HCT116 (cell line): ENCODE data around the gene RAD51AP2. TPM values are rescaled to one million over a fixed set of nuclear protein-coding genes. Genes with fewer than 3 reads are reported as not detected.

Experiments used
- ATAC-seq: fragments of 200-7000 bp; cut with Tn5 transposase; 2 replicates; pipeline ENCODE4 v1.9.1; 2020; ENCODE audit warnings: mild to moderate bottlenecking, moderate library complexity
- BruUV-seq: library from RNA; stranded (reverse); fragments of 400-500 nt; replicated peaks from 2 replicates; lab custom pipeline; 2021; lab: Mats Ljungman, UMichigan
- CTCF ChIA-PET: fragments of 300-600 bp; sonication (Branson Sonifier 250); formaldehyde crosslinking; loops from one replicate; lab custom pipeline; 2021; ENCODE audit warnings: antibody characterized with exemption; lab: Charles Lee
- POLR2A ChIA-PET: fragments of 300-600, 350-600 bp; sonication (Branson Sonifier 250); formaldehyde crosslinking; loops from one replicate; lab custom pipeline; 2021; ENCODE audit warnings: antibody characterized with exemption; lab: Charles Lee
- RAD21 ChIA-PET, 2 experiments: fragments of 300-600 bp; sonication (Branson Sonifier 250); formaldehyde crosslinking; loops; one replicate each; lab custom pipeline; 2023; ENCODE audit warnings: low total read pairs in 2 of 2; ENCODE audit not compliant: uncharacterized antibody in 2 of 2, unreplicated experiment in 2 of 2, low non-redundant PET in 1 of 2; lab: Charles Lee
- DNase-seq: peaks from one replicate; pipeline ENCODE4 v3.0.0-alpha.2; 2010; ENCODE audit warnings: low read depth, low spot score
- H2AFZ ChIP-seq: fragments of 200-600 bp; shearing (Covaris generic), sonication (generic); 2 replicates; pipeline ENCODE4 v1.6.1; 2017; ENCODE audit warnings: low read depth, mixed run types, mixed read lengths, antibody characterized with exemption, low read length; ENCODE audit not compliant: poor library complexity, severe bottlenecking
- H3K27ac ChIP-seq: 2 replicates; pipeline ENCODE4 v1.5.1; 2012; ENCODE audit warnings: low read depth, low read length
- H3K27me3 ChIP-seq: fragments of 200-600 bp; sonication (generic); 2 replicates; pipeline ENCODE4 v1.6.1; 2016; ENCODE audit warnings: mixed run types, low read length, mixed read lengths; ENCODE audit not compliant: insufficient read depth
- H3K36me3 ChIP-seq, 2 experiments: fragments of 200-500 bp in 1 of 2; fragments of 200-600 bp in 1 of 2; sonication (Bioruptor generic) in 1 of 2; sonication (generic) in 1 of 2; 2 replicates each; pipeline versions ENCODE4 v1.5.1 to v1.6.1; 2014 to 2016; ENCODE audit warnings: low read length in 2 of 2, inconsistent platforms in 1 of 2, mixed read lengths in 1 of 2, mixed run types in 1 of 2; ENCODE audit not compliant: insufficient read depth in 2 of 2, control insufficient read depth in 1 of 2
- H3K4me1 ChIP-seq, 2 experiments: fragments of 200-600 bp in 1 of 2; sonication (generic) in 1 of 2; 2 replicates each; pipeline versions ENCODE4 v1.5.1 to v1.6.1; 2012 to 2017; ENCODE audit warnings: low read length in 2 of 2, inconsistent platforms in 1 of 2, mild to moderate bottlenecking in 1 of 2, mixed read lengths in 1 of 2, mixed run types in 1 of 2, moderate library complexity in 1 of 2; ENCODE audit not compliant: insufficient read depth in 2 of 2, control insufficient read depth in 1 of 2
- H3K4me2 ChIP-seq: fragments of 200-600 bp; sonication (generic); 2 replicates; pipeline ENCODE4 v1.6.1; 2017; ENCODE audit warnings: mixed run types, low read length, mixed read lengths
- H3K4me3 ChIP-seq, 2 experiments: fragments of 200-600 bp in 1 of 2; sonication (generic) in 1 of 2; replicated peaks in 1 of 2; 2 replicates each; pipeline ENCODE4 v1.5.1; 2011 to 2016; ENCODE audit warnings: low read length in 2 of 2, control low read depth in 1 of 2, low read depth in 1 of 2, mild to moderate bottlenecking in 1 of 2, mixed read lengths in 1 of 2, mixed run types in 1 of 2
- H3K79me2 ChIP-seq: fragments of 200-600 bp; sonication (generic); 2 replicates; pipeline ENCODE4 v1.6.1; 2017; ENCODE audit warnings: mild to moderate bottlenecking, mixed run types, low read length, moderate library complexity, mixed read lengths; ENCODE audit not compliant: insufficient read depth
- H3K9ac ChIP-seq: fragments of 200-600 bp; sonication (generic); 2 replicates; pipeline ENCODE4 v1.6.1; 2016; ENCODE audit warnings: low read length, mixed read lengths
- H3K9me2 ChIP-seq: fragments of 200-600 bp; sonication (generic), shearing (Covaris generic); 2 replicates; pipeline ENCODE4 v1.6.1; 2017; ENCODE audit warnings: mixed run types, mild to moderate bottlenecking, moderate library complexity; ENCODE audit not compliant: insufficient read depth
- H3K9me3 ChIP-seq, 2 experiments: fragments of 200-500 bp in 1 of 2; fragments of 200-600 bp in 1 of 2; sonication (Bioruptor generic) in 1 of 2; sonication (generic) in 1 of 2; 2 replicates each; pipeline ENCODE4 v1.6.1; 2014 to 2017; ENCODE audit warnings: low read length in 2 of 2, mixed read lengths in 2 of 2, inconsistent platforms in 1 of 2, low read depth in 1 of 2, mild to moderate bottlenecking in 1 of 2, mixed run types in 1 of 2, moderate library complexity in 1 of 2; ENCODE audit not compliant: control insufficient read depth in 1 of 2, insufficient read depth in 1 of 2
- H4K20me1 ChIP-seq: fragments of 200-600 bp; sonication (generic), shearing (Covaris generic); 2 replicates; pipeline ENCODE4 v1.6.1; 2017; ENCODE audit warnings: mixed run types, mild to moderate bottlenecking, moderate library complexity; ENCODE audit not compliant: insufficient read depth
- CBX3 ChIP-seq: IDR thresholded peaks from 2 replicates; pipeline ENCODE4 v1.6.1; 2012; ENCODE audit warnings: low read depth
- CEBPB ChIP-seq: IDR thresholded peaks from 2 replicates; pipeline ENCODE4 v1.6.1; 2012; ENCODE audit warnings: low read depth
- ELF1 ChIP-seq: IDR thresholded peaks from 2 replicates; pipeline ENCODE4 v1.6.1; 2012; ENCODE audit warnings: low read depth, borderline replicate concordance
- FOSL1 ChIP-seq: IDR thresholded peaks from 2 replicates; pipeline ENCODE4 v1.6.1; 2012; ENCODE audit warnings: low read depth
- JUND ChIP-seq: IDR thresholded peaks from 2 replicates; pipeline ENCODE4 v1.6.1; 2012
- SP1 ChIP-seq: IDR thresholded peaks from 2 replicates; pipeline ENCODE4 v1.6.1; 2012; ENCODE audit warnings: low read depth
- SRF ChIP-seq: IDR thresholded peaks from 2 replicates; pipeline ENCODE4 v1.6.1; 2012; ENCODE audit warnings: low read depth
- YY1 ChIP-seq: IDR thresholded peaks from 2 replicates; pipeline ENCODE4 v1.6.1; 2011; ENCODE audit warnings: low read length, low read depth, moderate library complexity, mild to moderate bottlenecking; ENCODE audit not compliant: insufficient replicate concordance; ENCODE audit errors: extremely low read depth
- ZNF274 ChIP-seq: fragments of 200-500 bp; sonication (Bioruptor generic); IDR thresholded peaks from 2 replicates; pipeline ENCODE4 v1.6.1; 2014; ENCODE audit warnings: mild to moderate bottlenecking, low read depth, low read length, inconsistent platforms
- intact Hi-C: fragments of 100-400 bp; cut with micrococcal nuclease; formaldehyde crosslinking; loops from 2 replicates; pipeline ENCODE4 v1.10.0; 2022
- total RNA-seq: library from RNA; stranded (reverse); gene quantifications from one replicate; pipeline ENCODE4 v1.2.1, GENCODE V29; 2021; ENCODE audit not compliant: unreplicated experiment
- TF ChIP-seq, protein P1 (sequence below): IDR thresholded peaks from 2 replicates; pipeline ENCODE4 v1.6.1; 2011; ENCODE audit warnings: mild to moderate bottlenecking, low read length, moderate library complexity; ENCODE audit not compliant: insufficient replicate concordance; ENCODE audit errors: extremely low read depth
- TF ChIP-seq, protein P2 (sequence below): IDR thresholded peaks from 2 replicates; pipeline ENCODE4 v1.6.1; 2012
- TF ChIP-seq, protein P3 (sequence below): IDR thresholded peaks from 2 replicates; pipeline ENCODE4 v1.6.1; 2012; ENCODE audit warnings: low read depth
- TF ChIP-seq, protein P4 (sequence below), 3 experiments: fragments of 200-600 bp in 1 of 3; sonication (generic) in 1 of 3; IDR thresholded peaks in 2 of 3; conservative IDR thresholded peaks in 1 of 3; 2 replicates each; pipeline ENCODE4 v1.5.1; 2012 to 2017; ENCODE audit warnings: low read depth in 2 of 3, low read length in 2 of 3, antibody characterized with exemption in 1 of 3, borderline replicate concordance in 1 of 3, control low read depth in 1 of 3, mild to moderate bottlenecking in 1 of 3, mixed read lengths in 1 of 3, mixed run types in 1 of 3, moderate library complexity in 1 of 3; ENCODE audit not compliant: insufficient read depth in 1 of 3

The RAD51AP2 gene
- total RNA-seq, 1 experiment from 2014 or later: 0.10 TPM

DNA sequence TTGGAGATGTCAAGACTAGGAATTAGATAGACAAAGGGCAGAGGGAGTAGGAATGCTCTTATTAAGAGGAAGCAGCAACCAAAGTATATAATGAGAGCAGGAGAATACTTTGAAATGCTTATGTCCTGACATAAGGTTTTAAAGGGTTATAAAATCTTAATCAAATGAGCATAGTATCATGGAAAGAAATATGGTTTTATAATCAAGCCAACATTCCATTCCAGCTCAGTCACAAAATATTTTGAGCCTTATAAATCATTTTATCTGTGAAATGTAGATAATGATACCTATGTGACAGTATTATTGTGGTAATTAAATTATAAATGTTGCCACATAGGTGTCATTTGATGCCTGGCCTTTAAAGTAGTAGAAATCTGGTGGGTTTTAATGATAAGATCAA is 39.8 kb upstream of the RAD51AP2 start:
- no peaks in the 10 kb centered on the region for H4K20me1 ChIP-seq
- no peak overlapping the region for H3K4me3 ChIP-seq
- no peak overlapping the region for H3K27ac ChIP-seq
- no peaks in the 10 kb centered on the region for H3K9me2 ChIP-seq
- no TSS peak for BruUV-seq
- CTCF ChIA-PET: no interaction called here
- TF ChIP-seq ZNF274: no peak
- TF ChIP-seq FOSL1: no peak
- TF ChIP-seq YY1: no peak
- no peak for TF ChIP-seq JUND
- TF ChIP-seq, protein P1, sequence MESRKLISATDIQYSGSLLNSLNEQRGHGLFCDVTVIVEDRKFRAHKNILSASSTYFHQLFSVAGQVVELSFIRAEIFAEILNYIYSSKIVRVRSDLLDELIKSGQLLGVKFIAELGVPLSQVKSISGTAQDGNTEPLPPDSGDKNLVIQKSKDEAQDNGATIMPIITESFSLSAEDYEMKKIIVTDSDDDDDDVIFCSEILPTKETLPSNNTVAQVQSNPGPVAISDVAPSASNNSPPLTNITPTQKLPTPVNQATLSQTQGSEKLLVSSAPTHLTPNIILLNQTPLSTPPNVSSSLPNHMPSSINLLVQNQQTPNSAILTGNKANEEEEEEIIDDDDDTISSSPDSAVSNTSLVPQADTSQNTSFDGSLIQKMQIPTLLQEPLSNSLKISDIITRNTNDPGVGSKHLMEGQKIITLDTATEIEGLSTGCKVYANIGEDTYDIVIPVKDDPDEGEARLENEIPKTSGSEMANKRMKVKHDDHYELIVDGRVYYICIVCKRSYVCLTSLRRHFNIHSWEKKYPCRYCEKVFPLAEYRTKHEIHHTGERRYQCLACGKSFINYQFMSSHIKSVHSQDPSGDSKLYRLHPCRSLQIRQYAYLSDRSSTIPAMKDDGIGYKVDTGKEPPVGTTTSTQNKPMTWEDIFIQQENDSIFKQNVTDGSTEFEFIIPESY: no peak
- TF ChIP-seq, all 23 proteins: peak for 0
- DNase-seq: no peak
- H3K9ac ChIP-seq: no peak overlapping the region
- intact Hi-C loops: no loop called here
- RAD21 ChIA-PET: no interaction called here
- H3K27me3 ChIP-seq: no peaks in the 10 kb centered on the region
- no peaks in the 10 kb centered on the region for H3K79me2 ChIP-seq
- H3K9me3 ChIP-seq: no peaks in the 10 kb centered on the region
- H2AFZ ChIP-seq: no peak overlapping the region
- no peaks in the 10 kb centered on the region for H3K36me3 ChIP-seq
- no peak overlapping the region for H3K4me2 ChIP-seq
- ATAC-seq: no peak
- POLR2A ChIA-PET: interaction anchor here (1.6 to 2.0 kb wide), 2 partner anchors 13 to 18 kb away, joined by 4 to 7 read pairs; partner anchors contain the start of gene VSNL1
- no peaks in the 10 kb centered on the region; a peak in 1 of 4 replicates for H3K4me1 ChIP-seq

DNA sequence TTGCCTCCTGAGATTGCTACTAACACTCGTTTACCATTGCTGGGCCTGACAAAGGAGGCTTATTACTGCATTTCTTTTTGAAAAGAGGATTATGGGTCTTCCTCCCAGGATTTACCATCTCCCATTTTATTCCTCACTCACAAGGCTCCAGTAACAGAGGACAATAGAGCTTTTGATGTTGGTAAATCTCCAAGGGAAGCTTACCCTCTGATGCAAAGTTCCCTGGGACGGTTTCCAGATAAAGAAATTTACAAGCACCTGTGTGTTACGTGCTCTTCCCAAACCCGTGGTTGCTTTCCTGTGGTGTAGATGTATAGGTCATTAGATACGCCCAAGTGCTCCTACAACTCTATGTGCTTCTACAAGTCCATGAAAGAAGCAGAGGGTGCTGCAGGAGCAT is 39.4 kb upstream of the RAD51AP2 start:
- ChIA-PET RAD21 (no interaction called here), POLR2A (interaction anchor here (1.6 to 2.0 kb wide), 2 partner anchors 12 to 17 kb away, joined by 4 to 7 read pairs; partner anchors contain the start of gene VSNL1), CTCF (no interaction called here)
- intact Hi-C loops: no loop called here
- no peaks in the 10 kb centered on the region for H3K9me2 ChIP-seq
- no peaks in the 10 kb centered on the region for H3K27me3 ChIP-seq
- ATAC-seq (no peak), DNase-seq (no peak)
- no peaks in the 10 kb centered on the region; a peak in 1 of 4 replicates for H3K4me1 ChIP-seq
- no peak overlapping the region for H3K9ac ChIP-seq
- H3K9me3 ChIP-seq: no peaks in the 10 kb centered on the region
- no peak overlapping the region for H3K4me3 ChIP-seq
- no peak overlapping the region for H2AFZ ChIP-seq
- no peaks in the 10 kb centered on the region for H4K20me1 ChIP-seq
- no peak overlapping the region for H3K4me2 ChIP-seq
- no TSS peak for BruUV-seq
- no peaks in the 10 kb centered on the region for H3K36me3 ChIP-seq
- TF ChIP-seq, protein P2, sequence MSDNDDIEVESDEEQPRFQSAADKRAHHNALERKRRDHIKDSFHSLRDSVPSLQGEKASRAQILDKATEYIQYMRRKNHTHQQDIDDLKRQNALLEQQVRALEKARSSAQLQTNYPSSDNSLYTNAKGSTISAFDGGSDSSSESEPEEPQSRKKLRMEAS: no peak
- TF ChIP-seq, protein P3, sequence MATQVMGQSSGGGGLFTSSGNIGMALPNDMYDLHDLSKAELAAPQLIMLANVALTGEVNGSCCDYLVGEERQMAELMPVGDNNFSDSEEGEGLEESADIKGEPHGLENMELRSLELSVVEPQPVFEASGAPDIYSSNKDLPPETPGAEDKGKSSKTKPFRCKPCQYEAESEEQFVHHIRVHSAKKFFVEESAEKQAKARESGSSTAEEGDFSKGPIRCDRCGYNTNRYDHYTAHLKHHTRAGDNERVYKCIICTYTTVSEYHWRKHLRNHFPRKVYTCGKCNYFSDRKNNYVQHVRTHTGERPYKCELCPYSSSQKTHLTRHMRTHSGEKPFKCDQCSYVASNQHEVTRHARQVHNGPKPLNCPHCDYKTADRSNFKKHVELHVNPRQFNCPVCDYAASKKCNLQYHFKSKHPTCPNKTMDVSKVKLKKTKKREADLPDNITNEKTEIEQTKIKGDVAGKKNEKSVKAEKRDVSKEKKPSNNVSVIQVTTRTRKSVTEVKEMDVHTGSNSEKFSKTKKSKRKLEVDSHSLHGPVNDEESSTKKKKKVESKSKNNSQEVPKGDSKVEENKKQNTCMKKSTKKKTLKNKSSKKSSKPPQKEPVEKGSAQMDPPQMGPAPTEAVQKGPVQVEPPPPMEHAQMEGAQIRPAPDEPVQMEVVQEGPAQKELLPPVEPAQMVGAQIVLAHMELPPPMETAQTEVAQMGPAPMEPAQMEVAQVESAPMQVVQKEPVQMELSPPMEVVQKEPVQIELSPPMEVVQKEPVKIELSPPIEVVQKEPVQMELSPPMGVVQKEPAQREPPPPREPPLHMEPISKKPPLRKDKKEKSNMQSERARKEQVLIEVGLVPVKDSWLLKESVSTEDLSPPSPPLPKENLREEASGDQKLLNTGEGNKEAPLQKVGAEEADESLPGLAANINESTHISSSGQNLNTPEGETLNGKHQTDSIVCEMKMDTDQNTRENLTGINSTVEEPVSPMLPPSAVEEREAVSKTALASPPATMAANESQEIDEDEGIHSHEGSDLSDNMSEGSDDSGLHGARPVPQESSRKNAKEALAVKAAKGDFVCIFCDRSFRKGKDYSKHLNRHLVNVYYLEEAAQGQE: no peak
- no peak for TF ChIP-seq ZNF274
- TF ChIP-seq ELF1: no peak
- no peak for TF ChIP-seq CEBPB
- no peak for TF ChIP-seq SP1
- TF ChIP-seq, protein P4, sequence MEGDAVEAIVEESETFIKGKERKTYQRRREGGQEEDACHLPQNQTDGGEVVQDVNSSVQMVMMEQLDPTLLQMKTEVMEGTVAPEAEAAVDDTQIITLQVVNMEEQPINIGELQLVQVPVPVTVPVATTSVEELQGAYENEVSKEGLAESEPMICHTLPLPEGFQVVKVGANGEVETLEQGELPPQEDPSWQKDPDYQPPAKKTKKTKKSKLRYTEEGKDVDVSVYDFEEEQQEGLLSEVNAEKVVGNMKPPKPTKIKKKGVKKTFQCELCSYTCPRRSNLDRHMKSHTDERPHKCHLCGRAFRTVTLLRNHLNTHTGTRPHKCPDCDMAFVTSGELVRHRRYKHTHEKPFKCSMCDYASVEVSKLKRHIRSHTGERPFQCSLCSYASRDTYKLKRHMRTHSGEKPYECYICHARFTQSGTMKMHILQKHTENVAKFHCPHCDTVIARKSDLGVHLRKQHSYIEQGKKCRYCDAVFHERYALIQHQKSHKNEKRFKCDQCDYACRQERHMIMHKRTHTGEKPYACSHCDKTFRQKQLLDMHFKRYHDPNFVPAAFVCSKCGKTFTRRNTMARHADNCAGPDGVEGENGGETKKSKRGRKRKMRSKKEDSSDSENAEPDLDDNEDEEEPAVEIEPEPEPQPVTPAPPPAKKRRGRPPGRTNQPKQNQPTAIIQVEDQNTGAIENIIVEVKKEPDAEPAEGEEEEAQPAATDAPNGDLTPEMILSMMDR (IDR thresholded peaks at IDR 0.05 in 2 of 3, conservative IDR thresholded peaks at IDR 0.05 in 1 of 3; ENCODE audit: borderline replicate concordance in 1 of 3, insufficient read depth in 1 of 3, low read depth in 2 of 3, low read length in 2 of 3): no peak
- TF ChIP-seq SRF: no peak
- TF ChIP-seq CBX3: no peak
- no peaks in the 10 kb centered on the region for H3K79me2 ChIP-seq
- no peak overlapping the region for H3K27ac ChIP-seq
